Measurements from ENCODE around the gene MPG. TPM values are rescaled to one million over a fixed set of nuclear protein-coding genes. Genes with fewer than 3 reads are reported as not detected.
A peak's percentile ranks its signal among the peaks of the same experiment; 100 is the strongest.

The MPG gene
- total and polyA plus RNA-seq, 2 donors from 2014 or later: 40.8 to 54.3 TPM

GRCh38 chr16:54237-54581, 23.8 kb upstream of the MPG start:
- FAIRE-seq: no peak
- H3K36me3 ChIP-seq (ENCODE audit: control insufficient read depth in 2 of 3, insufficient read depth in 3 of 3, low read length in 3 of 3): peaks cover 0 to 20% (median 14%) of the 10 kb centered on the region in 3 donors
- no peak overlapping the region for H3K27ac ChIP-seq (ENCODE audit: low read depth in 2 of 2, low read length in 2 of 2)
- peak overlapping the region in 2 of 3 donors; percentile 71 to 90 for H3K9ac ChIP-seq (ENCODE audit: low read length in 3 of 3)
- intact Hi-C loops (cut with DNase I): no loop called here
- DNase-seq: no peak
- TF ChIP-seq, protein P1, sequence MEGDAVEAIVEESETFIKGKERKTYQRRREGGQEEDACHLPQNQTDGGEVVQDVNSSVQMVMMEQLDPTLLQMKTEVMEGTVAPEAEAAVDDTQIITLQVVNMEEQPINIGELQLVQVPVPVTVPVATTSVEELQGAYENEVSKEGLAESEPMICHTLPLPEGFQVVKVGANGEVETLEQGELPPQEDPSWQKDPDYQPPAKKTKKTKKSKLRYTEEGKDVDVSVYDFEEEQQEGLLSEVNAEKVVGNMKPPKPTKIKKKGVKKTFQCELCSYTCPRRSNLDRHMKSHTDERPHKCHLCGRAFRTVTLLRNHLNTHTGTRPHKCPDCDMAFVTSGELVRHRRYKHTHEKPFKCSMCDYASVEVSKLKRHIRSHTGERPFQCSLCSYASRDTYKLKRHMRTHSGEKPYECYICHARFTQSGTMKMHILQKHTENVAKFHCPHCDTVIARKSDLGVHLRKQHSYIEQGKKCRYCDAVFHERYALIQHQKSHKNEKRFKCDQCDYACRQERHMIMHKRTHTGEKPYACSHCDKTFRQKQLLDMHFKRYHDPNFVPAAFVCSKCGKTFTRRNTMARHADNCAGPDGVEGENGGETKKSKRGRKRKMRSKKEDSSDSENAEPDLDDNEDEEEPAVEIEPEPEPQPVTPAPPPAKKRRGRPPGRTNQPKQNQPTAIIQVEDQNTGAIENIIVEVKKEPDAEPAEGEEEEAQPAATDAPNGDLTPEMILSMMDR (IDR thresholded peaks at IDR 0.05; ENCODE audit: borderline replicate concordance, extremely low read depth, insufficient read depth): no peak
- H3K4me3 ChIP-seq (ENCODE audit: low read length in 3 of 3): peak overlapping the region; percentile 77 to 89 (median 78)
- no peaks in the 10 kb centered on the region for H3K9me3 ChIP-seq (ENCODE audit: control insufficient read depth in 2 of 3, insufficient read depth in 1 of 3, low read length in 3 of 3)
- H3K4me1 ChIP-seq (ENCODE audit: control insufficient read depth in 2 of 3, insufficient read depth in 2 of 3, low read depth in 1 of 3, low read length in 3 of 3): peaks cover 0 to 3% (median 2%) of the 10 kb centered on the region in 3 donors
- no peaks in the 10 kb centered on the region for H3K27me3 ChIP-seq (ENCODE audit: control insufficient read depth, insufficient read depth, low read length)

DNA sequence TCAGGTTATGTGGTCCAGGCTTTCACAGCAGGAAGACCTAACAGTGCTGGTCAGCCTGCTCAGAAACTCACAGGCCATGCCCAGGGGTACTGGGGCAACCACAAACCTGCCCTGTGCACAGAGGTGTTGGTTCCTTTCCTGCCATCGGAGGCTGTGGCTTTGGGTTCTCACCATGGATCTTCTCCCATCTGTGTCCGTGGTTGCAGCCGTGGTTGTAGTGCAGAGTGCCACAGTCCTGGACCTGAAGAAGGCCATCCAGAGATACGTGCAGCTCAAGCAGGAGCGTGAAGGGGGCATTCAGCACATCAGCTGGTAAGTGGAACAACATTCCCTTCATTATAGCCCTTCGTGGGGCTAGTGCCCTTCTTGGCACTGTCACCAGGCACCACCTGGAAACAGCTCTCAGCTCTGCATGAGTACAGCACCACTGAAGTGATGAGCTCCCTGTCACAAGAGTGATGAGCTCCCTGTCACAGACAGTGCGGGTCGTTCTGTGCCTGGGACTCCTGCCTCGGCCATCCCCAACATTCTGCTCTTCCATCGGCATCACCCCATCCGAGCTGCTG, 22.4 kb upstream of the MPG start:
- TF ChIP-seq, protein P1 (IDR thresholded peaks at IDR 0.05; ENCODE audit: borderline replicate concordance, extremely low read depth, insufficient read depth): no peak
- H3K27me3 ChIP-seq (ENCODE audit: control insufficient read depth, insufficient read depth, low read length): no peaks in the 10 kb centered on the region
- no peaks in the 10 kb centered on the region for H3K9me3 ChIP-seq (ENCODE audit: control insufficient read depth in 2 of 3, insufficient read depth in 1 of 3, low read length in 3 of 3)
- no peak overlapping the region for H3K4me3 ChIP-seq (ENCODE audit: low read length in 3 of 3)
- FAIRE-seq: no peak
- intact Hi-C loops (cut with DNase I): no loop called here
- peak in 1 of 5 donors; percentile 49 for DNase-seq
- peaks cover 0 to 3% (median 2%) of the 10 kb centered on the region in 3 donors for H3K4me1 ChIP-seq (ENCODE audit: control insufficient read depth in 2 of 3, insufficient read depth in 2 of 3, low read depth in 1 of 3, low read length in 3 of 3)
- peaks cover 0 to 20% (median 15%) of the 10 kb centered on the region in 3 donors for H3K36me3 ChIP-seq (ENCODE audit: control insufficient read depth in 2 of 3, insufficient read depth in 3 of 3, low read length in 3 of 3)
- H3K9ac ChIP-seq (ENCODE audit: low read length in 3 of 3): no peak overlapping the region
- H3K27ac ChIP-seq (ENCODE audit: low read depth in 2 of 2, low read length in 2 of 2): no peak overlapping the region

DNA sequence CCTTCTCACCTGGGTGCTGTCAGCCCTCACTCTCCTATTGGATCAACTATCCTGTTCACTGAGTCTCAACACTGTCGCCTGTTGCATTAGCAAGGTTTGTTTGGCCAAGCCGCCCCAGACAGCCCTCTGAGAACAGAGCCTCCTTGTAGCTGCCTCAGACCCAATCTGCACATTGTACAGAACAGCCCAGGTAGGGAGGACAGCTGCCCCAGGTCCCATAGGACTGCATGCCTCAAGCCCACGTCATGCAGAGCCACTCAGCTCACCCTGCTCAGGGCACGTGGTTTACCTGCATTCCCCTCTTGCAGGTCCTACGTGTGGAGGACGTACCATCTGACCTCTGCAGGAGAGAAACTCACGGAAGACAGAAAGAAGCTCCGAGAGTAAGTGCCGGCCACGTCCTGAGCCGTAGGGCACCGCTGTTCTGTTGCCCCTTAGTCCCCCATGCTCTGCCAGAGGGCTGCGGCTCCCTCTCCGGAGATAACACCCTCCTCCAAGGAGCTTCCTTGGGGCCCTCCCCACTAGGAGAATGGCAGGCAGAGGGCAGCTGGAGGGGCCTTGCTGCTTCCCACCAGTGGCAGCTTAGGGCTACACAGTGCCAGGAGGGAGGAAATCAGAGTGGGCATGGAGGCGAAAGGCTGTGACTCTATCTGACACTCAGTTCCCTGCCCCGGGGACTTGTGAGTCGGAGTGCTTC, 21.6 kb upstream of the MPG start:
- TF ChIP-seq, protein P1 (IDR thresholded peaks at IDR 0.05; ENCODE audit: borderline replicate concordance, extremely low read depth, insufficient read depth): no peak
- intact Hi-C loops (cut with DNase I): no loop called here
- H3K4me3 ChIP-seq (ENCODE audit: low read length in 3 of 3): no peak overlapping the region
- no peaks in the 10 kb centered on the region for H3K9me3 ChIP-seq (ENCODE audit: control insufficient read depth in 2 of 3, insufficient read depth in 1 of 3, low read length in 3 of 3)
- no peak for FAIRE-seq
- peak in 1 of 5 donors; percentile 24 for DNase-seq
- H3K27ac ChIP-seq (ENCODE audit: low read depth in 2 of 2, low read length in 2 of 2): no peak overlapping the region
- H3K27me3 ChIP-seq (ENCODE audit: control insufficient read depth, insufficient read depth, low read length): no peaks in the 10 kb centered on the region
- H3K4me1 ChIP-seq (ENCODE audit: control insufficient read depth in 2 of 3, insufficient read depth in 2 of 3, low read depth in 1 of 3, low read length in 3 of 3): peaks cover 0 to 3% (median 2%) of the 10 kb centered on the region in 3 donors
- peaks cover 0 to 15% (median 13%) of the 10 kb centered on the region in 3 donors for H3K36me3 ChIP-seq (ENCODE audit: control insufficient read depth in 2 of 3, insufficient read depth in 3 of 3, low read length in 3 of 3)
- no peak overlapping the region for H3K9ac ChIP-seq (ENCODE audit: low read length in 3 of 3)
